ENCODE results near the gene PRKAG2. TPM values are rescaled to one million over a fixed set of nuclear protein-coding genes. Genes with fewer than 3 reads are reported as not detected.

PRKAG2 gene
- total RNA-seq, 4 donors from 2014 or later, result 8.9 to 35.1 (median 13.6) TPM

DNA sequence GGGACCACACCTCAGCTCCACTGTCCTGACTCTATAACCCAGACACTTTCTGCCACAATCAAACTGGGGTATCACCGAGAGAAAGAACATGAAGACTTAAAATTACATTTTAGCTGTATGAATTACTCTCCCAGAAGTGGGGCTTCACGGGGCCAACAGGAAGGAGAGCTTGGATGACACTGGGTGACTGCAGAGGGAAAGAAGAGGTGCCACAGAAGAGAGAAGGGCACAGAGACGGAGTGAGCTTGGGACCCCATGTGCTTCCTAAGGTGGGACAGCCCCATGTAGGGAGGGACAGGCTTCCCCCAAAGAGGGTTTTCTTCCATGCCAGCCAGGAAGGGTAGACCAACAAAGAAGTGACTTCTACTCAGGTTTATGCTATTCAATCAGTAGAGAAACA lies 195.2 kb downstream of the PRKAG2 start:
- DNase-seq, result no peak
- intact Hi-C loops (cut with DNase I), result no loop called here
- Histone ChIP-seq H3K4me1 (peaks cover 27 to 67% (median 37%) of the 10 kb centered on the region in 3 donors), H3K36me3 (no peaks in the 10 kb centered on the region), H3K4me3 (no peak overlapping the region), H3K9me3 (no peaks in the 10 kb centered on the region), H3K27ac (peak overlapping the region; percentile 47 to 95 (median 86)), H3K27me3 (no peaks in the 10 kb centered on the region)
- TF ChIP-seq, protein P1, sequence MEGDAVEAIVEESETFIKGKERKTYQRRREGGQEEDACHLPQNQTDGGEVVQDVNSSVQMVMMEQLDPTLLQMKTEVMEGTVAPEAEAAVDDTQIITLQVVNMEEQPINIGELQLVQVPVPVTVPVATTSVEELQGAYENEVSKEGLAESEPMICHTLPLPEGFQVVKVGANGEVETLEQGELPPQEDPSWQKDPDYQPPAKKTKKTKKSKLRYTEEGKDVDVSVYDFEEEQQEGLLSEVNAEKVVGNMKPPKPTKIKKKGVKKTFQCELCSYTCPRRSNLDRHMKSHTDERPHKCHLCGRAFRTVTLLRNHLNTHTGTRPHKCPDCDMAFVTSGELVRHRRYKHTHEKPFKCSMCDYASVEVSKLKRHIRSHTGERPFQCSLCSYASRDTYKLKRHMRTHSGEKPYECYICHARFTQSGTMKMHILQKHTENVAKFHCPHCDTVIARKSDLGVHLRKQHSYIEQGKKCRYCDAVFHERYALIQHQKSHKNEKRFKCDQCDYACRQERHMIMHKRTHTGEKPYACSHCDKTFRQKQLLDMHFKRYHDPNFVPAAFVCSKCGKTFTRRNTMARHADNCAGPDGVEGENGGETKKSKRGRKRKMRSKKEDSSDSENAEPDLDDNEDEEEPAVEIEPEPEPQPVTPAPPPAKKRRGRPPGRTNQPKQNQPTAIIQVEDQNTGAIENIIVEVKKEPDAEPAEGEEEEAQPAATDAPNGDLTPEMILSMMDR (IDR thresholded peaks at IDR 0.05), result no peak
- TF ChIP-seq POLR2A (IDR thresholded peaks at IDR 0.05), result no peak
- 86 to 95% methylated on average over 2 to 3 of the region's 3 CpGs for WGBS, 2 donors

DNA sequence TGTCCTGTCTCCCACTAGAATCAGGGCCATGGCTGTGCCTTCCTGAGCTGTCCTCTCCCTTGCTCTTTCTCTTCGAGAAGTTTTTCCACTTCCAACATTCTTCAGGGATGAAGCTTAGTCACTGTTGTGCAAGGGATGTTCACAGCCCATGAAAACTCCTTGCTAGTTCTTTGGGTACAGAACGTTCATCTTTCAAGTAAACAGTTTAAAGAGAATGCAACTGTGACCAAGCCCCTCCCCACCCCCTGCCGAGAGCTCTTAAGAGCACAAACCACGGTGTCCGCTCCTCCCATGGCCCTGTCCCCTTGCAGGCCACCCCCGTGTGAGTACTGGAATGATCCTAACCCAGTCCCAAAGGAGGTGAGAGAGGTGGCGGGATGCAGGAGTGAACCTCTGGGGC lies 196.1 kb downstream of the PRKAG2 start:
- peak overlapping the region in 1 of 4 donors; percentile 28 for H3K4me3 ChIP-seq
- DNase-seq, result no peak
- no peaks in the 10 kb centered on the region for H3K36me3 ChIP-seq
- H3K27ac ChIP-seq, result peak overlapping the region; percentile 53 to 95 (median 86)
- intact Hi-C loops (cut with DNase I), result no loop called here
- peaks cover 27 to 71% (median 40%) of the 10 kb centered on the region in 3 donors for H3K4me1 ChIP-seq
- no peaks in the 10 kb centered on the region for H3K27me3 ChIP-seq
- no peak for TF ChIP-seq POLR2A (IDR thresholded peaks at IDR 0.05)
- TF ChIP-seq, protein P1 (IDR thresholded peaks at IDR 0.05), result no peak
- H3K9me3 ChIP-seq, result no peaks in the 10 kb centered on the region
- WGBS, 2 donors, result 64 to 79% methylated on average over 6 of the region's 7 CpGs

- intact Hi-C loops (cut with DNase I), result no loop called here
- WGBS, 2 donors, result 57 to 59% methylated on average over 6 to 10 of the region's 11 CpGs
- Histone ChIP-seq H3K36me3 (peaks cover 0 to 4% (median 0%) of the 10 kb centered on the region in 3 donors), H3K4me1 (peaks cover 27 to 73% (median 40%) of the 10 kb centered on the region in 3 donors), H3K27me3 (no peaks in the 10 kb centered on the region), H3K4me3 (no peak overlapping the region), H3K9me3 (no peaks in the 10 kb centered on the region), H3K27ac (peak overlapping the region; percentile 53 to 95 (median 86))
- no peak for DNase-seq
- TF ChIP-seq POLR2A (IDR thresholded peaks at IDR 0.05), result no peak
- TF ChIP-seq, protein P1 (IDR thresholded peaks at IDR 0.05), result no peak
These were observed 196.9 kb downstream of the PRKAG2 start for GRCh38 chr7:151679881-151680612.

- no peaks in the 10 kb centered on the region for H3K27me3 ChIP-seq
- no peak overlapping the region for H3K4me3 ChIP-seq
- no peak for DNase-seq
- TF ChIP-seq, protein P1 (IDR thresholded peaks at IDR 0.05), result no peak
- TF ChIP-seq POLR2A (IDR thresholded peaks at IDR 0.05), result no peak
- intact Hi-C loops (cut with DNase I), result no loop called here
- WGBS, 2 donors, result 41 to 46% methylated on average over 4 of the region's 8 CpGs
- peak overlapping the region; percentile 53 to 95 (median 86) for H3K27ac ChIP-seq
- H3K36me3 ChIP-seq, result peaks cover 0 to 13% (median 0%) of the 10 kb centered on the region in 3 donors
- H3K9me3 ChIP-seq, result no peaks in the 10 kb centered on the region
- H3K4me1 ChIP-seq, result peaks cover 27 to 73% (median 40%) of the 10 kb centered on the region in 3 donors
These were observed 197.7 kb downstream of the PRKAG2 start for GRCh38 chr7:151679071-151679708.

DNA sequence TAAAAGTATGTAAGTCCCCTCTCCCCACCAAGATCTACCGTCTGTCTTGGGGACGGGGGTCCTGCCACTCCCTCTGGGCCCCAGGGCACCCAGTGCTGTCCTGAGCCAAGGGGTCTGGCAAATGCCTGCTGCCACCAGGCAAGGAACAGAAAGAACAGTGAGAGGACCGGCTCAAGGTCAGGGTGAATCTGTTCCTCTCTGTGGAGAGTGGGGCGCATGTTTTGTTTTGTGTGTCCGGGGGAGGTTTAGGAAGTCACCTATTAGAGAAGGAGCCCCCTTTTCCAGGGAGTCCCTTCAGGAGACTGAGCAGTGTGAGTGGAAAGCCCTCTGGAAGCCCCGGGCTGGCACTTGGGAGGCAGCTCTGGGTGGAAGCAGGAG lies 198.7 kb downstream of the PRKAG2 start:
- H3K27me3 ChIP-seq, result no peaks in the 10 kb centered on the region
- WGBS, 2 donors, result 67 to 88% methylated on average over 1 to 6 of the region's 6 CpGs
- no peak for DNase-seq
- no peaks in the 10 kb centered on the region for H3K9me3 ChIP-seq
- H3K4me1 ChIP-seq, result peaks cover 27 to 73% (median 40%) of the 10 kb centered on the region in 3 donors
- intact Hi-C loops (cut with DNase I), result no loop called here
- peak overlapping the region in 2 of 4 donors; percentile 83 to 88 for H3K27ac ChIP-seq
- peaks cover 0 to 19% (median 0%) of the 10 kb centered on the region in 3 donors for H3K36me3 ChIP-seq
- no peak overlapping the region for H3K4me3 ChIP-seq
- TF ChIP-seq, protein P1 (IDR thresholded peaks at IDR 0.05), result no peak
- TF ChIP-seq POLR2A (IDR thresholded peaks at IDR 0.05), result no peak
